Left colon (tissue), 2 donors: Measurements from ENCODE around the gene PLB1. TPM values are rescaled to one million over a fixed set of nuclear protein-coding genes. Genes with fewer than 3 reads are reported as not detected.
A peak's percentile ranks its signal among the peaks of the same experiment; 100 is the strongest.

ENCODE experiments used
- ATAC-seq: fragments of 200-7000 bp; cut with Tn5 transposase; one replicate; pipeline ENCODE4 v1.9.1; 2020; ENCODE audit warnings: mild to moderate bottlenecking, moderate library complexity
- DNase-seq, 2 donors: peaks; one replicate each; pipeline ENCODE4 v3.0.0-alpha.2; 2020
- intact Hi-C, 2 donors: fragments of 100-400 bp; cut with DNase I in 1 of 2; cut with micrococcal nuclease in 1 of 2; formaldehyde crosslinking; loops; one replicate each; pipeline versions ENCODE4 v1.11.2 to v1.14.0; 2022; cut with DNase I, micrococcal nuclease
- total RNA-seq, 2 donors: library from RNA; stranded (reverse); fragmentation: NEBNext Ultra II Directional; extraction: Animal tissue kit (Norgen Biotek cat#: 25700); gene quantifications; one replicate each; pipeline ENCODE4 v1.2.1, GENCODE V29; 2021
- donor health status: DM: no; HTN: no; CAD: no.
- donor health status: DM: yes; HTN: yes; CAD: no.

PLB1 gene
- total RNA-seq, 2 donors from 2014 or later = 0.98 to 4.2 TPM

- intact Hi-C loops = no loop called here
- ATAC-seq (no peak), DNase-seq (no peak)
Measured at GRCh38 chr2:28613633-28614501, 118.0 kb downstream of the PLB1 start.

- intact Hi-C loops = no loop called here
- no peak for ATAC-seq
- DNase-seq = no peak
Measured at GRCh38 chr2:28615706-28616105, 119.8 kb downstream of the PLB1 start.

GRCh38 chr2:28616396-28616999 lies 120.6 kb downstream of the PLB1 start:
- DNase-seq (no peak), ATAC-seq (no peak)
- intact Hi-C loops = no loop called here

GRCh38 chr2:28617502-28618184 lies 121.8 kb downstream of the PLB1 start:
- DNase-seq = no peak
- no peak for ATAC-seq
- intact Hi-C loops = no loop called here

- intact Hi-C loops = no loop called here
- DNase-seq = no peak
- ATAC-seq = no peak
Measured at GRCh38 chr2:28618221-28619141, 122.6 kb downstream of the PLB1 start.

DNA sequence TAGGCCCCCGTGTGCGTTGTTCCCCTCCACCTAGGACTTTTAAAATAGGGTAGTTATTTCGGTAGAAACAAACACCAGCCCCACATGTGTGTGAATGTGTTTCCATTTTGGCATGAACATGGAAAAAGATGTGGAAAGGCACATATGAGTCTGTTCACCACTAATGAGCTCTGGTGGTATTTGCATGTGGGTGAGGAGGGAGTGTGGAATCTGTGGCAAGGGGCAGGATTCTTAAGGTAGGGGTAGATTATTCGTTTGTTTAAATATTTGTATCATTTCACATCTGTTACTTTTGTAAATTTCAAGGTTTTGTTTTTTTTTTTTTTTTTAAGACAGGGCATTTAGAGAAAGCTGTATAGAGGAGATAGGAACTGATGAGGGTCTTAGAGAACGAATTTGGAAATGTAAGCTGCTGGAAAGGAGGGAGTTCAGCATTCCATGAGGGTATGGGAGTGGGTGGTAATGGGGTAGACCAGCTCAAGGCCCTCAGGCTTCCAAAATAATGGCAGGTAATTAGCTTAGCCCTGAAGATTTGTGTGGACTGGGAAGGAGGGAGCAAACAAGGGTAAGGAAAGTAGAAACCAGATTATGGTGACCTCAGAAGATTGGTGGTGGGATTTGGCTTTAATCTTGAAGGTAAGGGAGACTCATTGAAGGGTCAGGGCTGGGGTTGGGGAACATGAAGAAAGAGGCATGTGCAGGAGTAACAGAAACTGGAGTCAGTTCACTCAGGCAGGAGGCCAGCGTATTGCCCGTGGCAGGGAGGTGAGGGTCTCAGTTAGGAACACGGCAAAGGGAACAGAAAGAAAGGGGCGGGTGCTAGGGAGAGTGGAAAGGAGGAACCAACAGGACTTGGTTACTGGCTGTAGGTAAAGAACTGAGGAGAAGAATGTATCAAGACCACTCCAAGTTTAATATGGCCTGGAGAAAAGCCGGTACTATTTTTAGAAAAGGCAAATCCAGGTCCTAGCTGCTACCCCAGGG lies 123.6 kb downstream of the PLB1 start:
- intact Hi-C loops = loop anchor here in 1 of 2 donors (5.0 kb wide), 2 partner anchors 43 to 133 kb away; partner anchors contain the start of gene PPP1CB
- peak in 1 of 2 donors; percentile 4 for DNase-seq
- no peak for ATAC-seq

DNA sequence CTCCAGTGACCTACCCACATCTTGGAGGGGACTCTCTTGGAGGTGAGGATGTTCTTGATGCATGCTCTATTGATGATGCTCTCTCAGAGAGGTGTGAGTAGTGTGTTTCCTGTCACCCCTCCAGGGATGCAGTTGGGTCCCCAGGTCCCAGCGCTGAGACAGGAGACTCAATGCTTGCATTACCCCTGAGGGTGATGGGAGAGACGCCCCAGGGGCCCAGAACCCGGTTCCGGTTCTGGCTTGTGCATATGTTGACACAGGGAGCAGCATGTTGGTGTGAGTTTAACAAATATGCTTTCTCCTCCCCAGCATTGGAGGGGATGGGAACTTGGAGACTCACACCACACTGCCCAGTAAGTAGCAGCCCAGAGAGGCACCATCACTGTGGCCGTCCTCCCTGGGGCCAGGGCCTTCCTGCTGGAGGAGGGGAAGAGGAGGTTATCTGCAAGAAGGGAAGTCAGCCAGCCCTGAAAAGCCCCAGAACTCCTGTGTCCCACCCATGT lies 124.5 kb downstream of the PLB1 start:
- ATAC-seq (no peak), DNase-seq (no peak)
- intact Hi-C loops = loop anchor here in 1 of 2 donors (5.0 kb wide), 2 partner anchors 42 to 132 kb away; partner anchors contain the start of gene PPP1CB

DNA sequence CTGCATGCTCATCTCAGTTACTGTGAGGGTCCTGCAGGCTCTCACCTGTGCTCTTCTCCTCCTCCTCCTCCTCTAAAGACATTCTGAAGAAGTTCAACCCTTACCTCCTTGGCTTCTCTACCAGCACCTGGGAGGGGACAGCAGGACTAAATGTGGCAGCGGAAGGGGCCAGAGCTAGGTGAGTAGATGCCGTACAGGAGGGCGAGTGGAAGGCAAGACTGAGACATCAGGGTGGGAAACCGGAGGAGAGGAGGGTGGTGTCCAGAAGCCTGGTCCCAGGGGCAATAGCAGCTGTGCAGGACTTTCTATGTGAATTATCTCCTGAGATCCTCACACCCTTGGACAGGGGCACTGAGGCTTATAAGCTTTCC lies 124.9 kb downstream of the PLB1 start:
- DNase-seq (no peak), ATAC-seq (no peak)
- intact Hi-C loops = loop anchor here in 1 of 2 donors (5.0 kb wide), 2 partner anchors 42 to 132 kb away; partner anchors contain the start of gene PPP1CB

DNA sequence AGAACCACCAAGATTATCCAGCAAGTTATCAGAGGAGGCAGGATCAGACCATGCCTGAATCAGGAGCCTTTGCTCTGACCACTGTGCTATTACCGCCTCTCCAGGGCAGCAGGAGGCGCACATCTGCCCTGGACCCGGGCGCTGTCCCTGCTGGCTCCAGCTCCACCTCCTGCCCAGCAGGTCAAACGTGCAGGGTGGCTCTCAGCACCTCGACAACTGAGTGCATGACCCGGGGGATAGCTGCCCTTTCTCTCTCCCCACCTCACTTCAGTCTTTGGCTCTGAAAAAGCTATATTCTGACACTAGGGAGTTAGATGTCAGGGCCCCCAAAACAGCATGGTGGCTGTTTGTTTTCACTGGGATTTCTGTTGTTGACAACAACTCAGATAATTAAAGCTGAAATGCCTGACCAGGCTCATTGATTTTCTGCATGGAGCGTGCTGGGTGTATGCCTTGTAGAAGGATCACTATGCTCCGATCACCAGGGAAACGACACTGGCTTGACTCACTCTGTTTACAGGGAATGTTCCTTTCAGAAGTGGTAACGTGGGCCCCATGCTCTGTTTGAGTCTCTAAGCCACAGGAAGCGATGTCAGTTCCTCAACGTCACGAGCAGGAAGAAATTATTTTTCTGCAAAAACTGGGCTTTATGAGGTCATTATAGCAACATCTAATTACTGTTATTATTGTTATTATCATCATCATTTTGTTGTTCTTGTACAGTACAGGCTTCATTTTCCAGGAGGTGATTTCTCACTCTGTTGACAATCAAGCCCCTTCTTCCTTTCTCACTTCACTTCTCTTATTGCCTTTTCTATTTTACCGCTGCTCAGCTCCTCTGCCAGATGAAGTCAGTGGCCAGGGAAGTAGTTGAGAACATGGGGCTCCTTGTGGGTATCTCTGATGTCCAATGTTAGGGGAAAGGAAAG lies 125.6 kb downstream of the PLB1 start:
- DNase-seq (peak; percentile 75 to 90), ATAC-seq (peak; percentile 66)
- intact Hi-C loops = loop anchor here in 1 of 2 donors (5.0 kb wide), 2 partner anchors 41 to 131 kb away; partner anchors contain the start of gene PPP1CB

DNA sequence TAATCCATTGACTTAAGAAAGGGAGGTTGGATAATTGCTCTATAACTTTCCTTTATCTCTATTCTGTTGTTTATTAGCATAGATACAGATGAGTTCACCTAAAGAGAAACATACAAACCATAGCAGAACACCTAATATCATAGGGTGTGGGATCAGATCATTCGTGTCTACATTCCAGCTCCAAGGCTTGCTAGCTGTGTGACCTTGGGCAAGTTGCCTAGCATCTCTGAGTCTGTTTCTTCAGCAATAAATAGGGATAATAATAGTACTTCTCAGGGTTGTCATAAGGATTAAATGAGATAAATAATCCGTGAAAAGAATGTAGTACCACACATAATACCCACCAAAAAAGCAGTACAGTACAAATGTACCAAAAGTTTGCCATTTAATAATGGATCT lies 126.2 kb downstream of the PLB1 start:
- no peak for DNase-seq
- no peak for ATAC-seq
- intact Hi-C loops = loop anchor here in 1 of 2 donors (5.0 kb wide), 2 partner anchors 40 to 130 kb away; partner anchors contain the start of gene PPP1CB

DNA sequence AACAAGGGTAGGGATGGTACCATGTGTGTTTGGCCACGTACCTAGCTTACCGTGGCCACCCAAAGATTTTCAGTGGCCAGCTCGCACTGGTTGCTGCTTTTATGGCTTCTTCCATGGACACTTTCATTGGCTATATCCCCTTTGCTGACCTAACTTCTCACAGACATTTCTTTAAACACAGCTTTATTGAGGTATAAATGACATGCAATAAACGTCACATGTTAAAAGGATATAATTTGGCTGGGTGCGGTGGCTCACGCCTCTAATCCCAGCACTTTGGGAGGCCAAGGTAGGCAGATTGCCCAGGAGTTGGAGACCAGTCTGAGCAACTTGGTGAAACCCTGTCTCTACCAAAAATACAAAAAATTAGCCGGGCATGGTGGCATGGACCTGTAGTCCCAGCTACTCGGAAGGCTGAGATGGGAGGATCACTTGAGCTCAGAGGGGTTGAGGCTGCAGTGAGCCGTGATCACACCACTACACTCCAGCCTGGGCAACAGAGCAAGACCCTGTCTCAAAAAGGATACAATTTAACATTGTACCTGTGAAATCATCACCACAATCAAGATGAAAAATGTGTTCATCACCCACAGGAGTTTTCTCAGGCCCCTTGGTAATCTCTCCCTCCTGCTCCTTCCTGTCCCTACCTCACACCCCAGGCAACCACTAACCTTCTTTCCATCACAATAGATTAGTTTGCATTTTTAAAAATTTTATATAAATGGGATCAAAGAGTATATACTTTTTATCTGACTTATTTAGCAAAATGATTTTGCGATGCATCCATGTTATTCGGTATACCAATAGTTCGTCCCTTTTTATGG lies 127.9 kb downstream of the PLB1 start:
- intact Hi-C loops = loop anchor here in 1 of 2 donors (5.0 kb wide), 2 partner anchors 39 to 129 kb away; partner anchors contain the start of gene PPP1CB
- ATAC-seq = peak; percentile 62

GRCh38 chr2:28624436-28624792 lies 128.6 kb downstream of the PLB1 start:
- intact Hi-C loops = loop anchor here in 1 of 2 donors (5.0 kb wide), 2 partner anchors 38 to 128 kb away; partner anchors contain the start of gene PPP1CB
- ATAC-seq (no peak), DNase-seq (no peak)

More for the DNA sequence above, 127.9 kb downstream of the PLB1 start:
- DNase-seq = peak; percentile 69 to 70

DNA sequence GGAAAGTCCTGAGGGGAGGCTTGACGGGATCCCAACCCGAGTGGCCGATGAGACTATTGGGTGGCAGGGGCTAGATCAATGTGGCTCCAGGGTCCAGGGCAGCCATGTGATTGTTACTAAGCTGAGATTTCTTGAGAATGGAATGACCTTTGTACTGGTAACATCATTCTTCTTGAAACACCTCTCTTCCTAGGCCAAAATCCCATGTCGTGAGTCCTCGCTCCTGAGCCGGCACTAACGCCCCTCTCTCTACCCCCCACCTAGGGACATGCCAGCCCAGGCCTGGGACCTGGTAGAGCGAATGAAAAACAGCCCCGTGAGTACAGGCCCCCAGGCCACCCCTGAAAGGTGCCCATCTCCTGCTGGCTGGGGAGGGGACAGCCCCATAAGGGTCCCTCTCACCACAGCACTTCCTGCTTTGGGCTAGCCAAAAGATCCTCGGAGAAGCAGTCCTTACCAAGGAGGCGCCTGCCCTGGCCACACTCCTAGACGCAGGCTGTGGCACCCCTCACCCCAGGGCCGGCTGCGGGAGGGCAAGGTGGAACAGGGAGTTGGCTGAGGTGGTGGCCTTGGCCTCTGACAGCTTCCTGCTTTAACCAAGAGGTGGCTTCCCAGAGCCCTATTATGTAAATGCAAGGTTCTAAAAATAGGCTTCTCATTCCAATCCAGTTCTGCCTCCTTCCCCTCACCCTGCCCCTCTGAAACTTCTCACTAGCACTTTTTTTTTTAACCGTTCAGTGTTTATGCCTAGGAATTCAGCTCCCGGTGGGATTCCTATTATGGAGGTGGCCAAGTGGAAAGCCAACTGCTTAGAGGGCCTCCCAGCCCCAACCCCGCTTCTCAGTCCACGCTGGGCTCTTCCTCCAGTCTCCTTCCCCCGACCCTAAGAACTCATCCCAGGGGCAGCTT lies 129.2 kb downstream of the PLB1 start:
- peak; percentile 79 to 87 for DNase-seq
- peak; percentile 71 for ATAC-seq
- intact Hi-C loops = loop anchor here in 1 of 2 donors (5.0 kb wide), 2 partner anchors 37 to 127 kb away; partner anchors contain the start of gene PPP1CB

DNA sequence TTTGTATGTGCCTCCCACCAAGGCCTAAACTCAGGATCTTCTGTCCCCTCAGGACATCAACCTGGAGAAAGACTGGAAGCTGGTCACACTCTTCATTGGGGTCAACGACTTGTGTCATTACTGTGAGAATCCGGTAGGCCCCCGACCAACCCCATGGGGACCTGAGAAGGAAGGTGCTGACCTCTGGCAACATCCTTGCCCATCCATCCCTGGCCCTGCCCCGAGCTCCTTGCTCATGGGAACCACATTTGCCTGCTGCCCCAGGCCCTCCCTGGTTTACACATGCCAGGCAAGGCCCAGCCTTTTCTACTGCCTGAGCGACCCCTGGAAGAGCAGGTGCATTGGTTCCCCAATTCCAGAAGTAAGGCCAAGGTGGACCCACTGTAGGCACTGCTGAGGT lies 130.5 kb downstream of the PLB1 start:
- intact Hi-C loops = no loop called here
- ATAC-seq = no peak
- peak in 1 of 2 donors; percentile 27 for DNase-seq
